Measurements from ENCODE around the gene IFI27.

- TF ChIP-seq, protein P1, sequence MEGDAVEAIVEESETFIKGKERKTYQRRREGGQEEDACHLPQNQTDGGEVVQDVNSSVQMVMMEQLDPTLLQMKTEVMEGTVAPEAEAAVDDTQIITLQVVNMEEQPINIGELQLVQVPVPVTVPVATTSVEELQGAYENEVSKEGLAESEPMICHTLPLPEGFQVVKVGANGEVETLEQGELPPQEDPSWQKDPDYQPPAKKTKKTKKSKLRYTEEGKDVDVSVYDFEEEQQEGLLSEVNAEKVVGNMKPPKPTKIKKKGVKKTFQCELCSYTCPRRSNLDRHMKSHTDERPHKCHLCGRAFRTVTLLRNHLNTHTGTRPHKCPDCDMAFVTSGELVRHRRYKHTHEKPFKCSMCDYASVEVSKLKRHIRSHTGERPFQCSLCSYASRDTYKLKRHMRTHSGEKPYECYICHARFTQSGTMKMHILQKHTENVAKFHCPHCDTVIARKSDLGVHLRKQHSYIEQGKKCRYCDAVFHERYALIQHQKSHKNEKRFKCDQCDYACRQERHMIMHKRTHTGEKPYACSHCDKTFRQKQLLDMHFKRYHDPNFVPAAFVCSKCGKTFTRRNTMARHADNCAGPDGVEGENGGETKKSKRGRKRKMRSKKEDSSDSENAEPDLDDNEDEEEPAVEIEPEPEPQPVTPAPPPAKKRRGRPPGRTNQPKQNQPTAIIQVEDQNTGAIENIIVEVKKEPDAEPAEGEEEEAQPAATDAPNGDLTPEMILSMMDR (conservative IDR thresholded peaks at IDR 0.05; ENCODE audit: low read length) = no peak
- TF ChIP-seq EZH2phosphoT487 (IDR thresholded peaks at IDR 0.05; ENCODE audit: borderline replicate concordance, low read depth, low read length) = no peak
Measured at GRCh38 chr14:94119071-94119470, 8.5 kb downstream of the IFI27 start.
